Activated CD4-positive, CD25-positive, alpha-beta regulatory T cell treated with anti-CD3 and anti-CD28 coated beads, Interleukin-2, amount 50 U/mL, for 16 hours (primary cell): ENCODE results near the gene ABLIM2.

Experiments used
- DNase-seq: peaks from one replicate; pipeline ENCODE4 v3.0.0-alpha.2; 2020; ENCODE audit warnings: low read depth, low spot score

The ABLIM2 gene

DNA sequence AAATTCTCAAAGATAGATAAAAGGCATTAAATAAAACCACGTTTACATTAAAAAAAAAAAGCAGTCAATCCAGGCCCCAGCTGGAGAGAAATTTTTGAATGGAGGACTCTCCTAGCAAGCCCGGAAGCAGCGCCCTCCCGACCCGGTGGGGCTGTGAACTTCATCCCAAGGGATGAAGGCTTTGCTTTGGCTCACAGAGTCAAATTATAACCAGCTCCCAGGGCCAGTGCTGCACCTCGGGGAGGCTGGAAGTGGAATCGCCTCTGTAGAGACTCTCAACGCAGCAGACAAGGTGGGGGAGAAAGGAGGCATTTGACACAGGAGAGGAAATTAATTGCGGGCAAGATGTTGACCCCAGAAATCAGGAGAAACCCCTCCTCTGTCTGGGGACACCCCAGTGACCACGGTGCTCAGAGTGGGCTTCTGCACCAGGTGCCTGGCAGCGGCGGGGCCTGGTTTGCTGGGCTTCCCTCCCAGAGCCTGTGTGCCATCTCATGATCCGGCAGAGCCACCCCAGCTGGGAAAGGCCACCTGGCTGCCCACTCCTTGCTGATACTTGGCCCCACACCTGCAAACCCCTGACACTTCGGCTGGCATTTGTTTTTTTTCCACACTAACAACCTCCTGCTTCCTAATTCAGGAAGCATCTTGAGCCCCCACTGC, 71.7 kb downstream of the ABLIM2 start:
- no peak for DNase-seq

DNA sequence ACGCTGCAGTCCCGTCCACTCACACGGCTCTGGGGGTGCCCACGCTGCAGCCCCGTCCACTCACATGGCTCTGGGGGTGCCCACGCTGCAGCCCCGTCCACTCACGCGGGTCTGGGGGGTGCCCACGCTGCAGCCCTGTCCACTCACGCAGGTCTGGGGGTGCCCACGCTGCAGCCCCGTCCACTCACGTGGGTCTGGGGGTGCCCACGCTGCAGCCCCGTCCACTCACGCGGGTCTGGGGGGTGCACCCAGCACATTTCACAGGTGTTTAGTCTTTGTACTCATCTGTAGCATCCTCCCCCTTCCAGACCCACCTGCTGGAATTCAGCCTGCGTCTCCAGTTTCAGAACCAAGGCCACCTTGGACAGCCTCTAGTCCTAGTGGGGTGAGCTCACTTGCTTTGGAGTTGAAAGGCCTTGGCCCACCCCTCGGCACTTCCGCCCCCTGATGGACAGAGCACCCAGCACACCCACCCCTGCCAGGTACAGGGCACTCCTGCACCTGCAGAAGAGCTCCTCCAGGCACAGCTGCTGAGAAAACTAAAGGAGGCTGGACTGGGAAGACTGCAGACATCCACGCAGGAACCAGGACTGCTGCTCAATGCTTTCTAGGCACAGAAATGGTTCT, 73.0 kb downstream of the ABLIM2 start:
- no peak for DNase-seq

DNA sequence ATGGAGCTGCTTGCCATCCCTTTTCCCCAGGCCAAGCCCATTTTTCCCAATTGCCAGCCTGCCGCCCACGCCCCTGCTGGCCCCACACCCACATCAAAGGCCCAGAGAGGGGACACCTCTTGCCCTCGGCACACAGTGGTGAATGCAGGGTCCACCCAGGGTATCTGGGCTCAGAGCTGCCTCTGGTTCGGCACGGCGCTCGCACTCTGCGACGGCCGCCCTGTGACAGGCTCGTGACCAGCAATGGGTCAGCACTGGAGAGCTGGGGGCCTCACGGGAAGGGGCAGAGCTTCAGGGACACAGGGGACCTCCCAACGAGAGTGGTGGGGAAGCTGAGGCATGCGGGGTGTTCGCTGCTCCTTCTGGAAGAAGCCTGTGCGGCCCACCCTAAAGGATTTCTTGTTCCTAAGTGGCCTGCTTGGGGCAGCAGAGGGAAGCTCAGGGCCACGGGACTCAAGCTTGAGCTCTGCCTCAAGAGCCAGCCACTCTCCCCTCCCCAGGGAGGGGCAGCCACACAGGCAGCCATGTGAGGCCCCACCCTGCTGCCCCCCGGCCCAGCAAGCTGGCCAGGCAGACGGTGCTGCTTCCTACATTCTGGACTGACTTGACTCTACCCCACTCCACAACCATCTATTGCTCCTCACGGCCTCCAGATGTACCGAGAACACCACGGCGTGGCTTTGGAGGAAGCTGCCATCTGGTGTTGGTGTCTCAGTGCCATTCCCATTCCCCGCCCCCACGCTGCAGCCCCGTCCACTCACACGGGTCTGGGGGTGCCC, 73.7 kb downstream of the ABLIM2 start:
- no peak for DNase-seq

DNA sequence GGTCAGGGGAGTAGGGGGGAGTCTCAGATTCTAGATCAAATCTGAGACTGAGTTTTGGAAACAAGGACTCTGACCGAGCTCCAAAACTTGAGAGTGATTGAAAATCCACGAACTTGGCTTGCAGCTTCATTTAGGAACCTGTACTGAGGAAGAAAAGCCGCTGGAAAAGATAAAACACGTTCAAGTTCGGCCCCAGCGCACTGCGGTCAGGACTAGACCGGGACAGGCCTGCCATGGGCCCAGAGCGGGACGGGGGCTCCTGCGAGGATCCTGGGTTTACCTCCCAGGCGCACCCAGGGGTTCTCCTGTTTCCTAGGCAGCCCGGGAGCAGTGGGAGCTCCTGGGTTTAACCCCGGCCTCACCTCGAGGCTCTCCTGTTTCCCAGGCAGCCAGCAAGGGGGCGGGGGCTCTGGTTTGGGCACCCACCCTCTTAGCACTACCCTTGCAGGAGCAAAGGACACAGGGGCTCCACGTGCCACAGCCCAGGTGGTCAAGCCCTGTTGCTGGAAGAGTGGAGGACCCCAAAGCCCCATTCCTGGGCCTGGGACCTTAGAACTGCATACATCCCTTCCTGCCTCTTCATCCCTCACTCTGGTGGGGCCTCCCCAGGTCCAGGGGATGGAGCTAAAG, 74.5 kb downstream of the ABLIM2 start:
- no peak for DNase-seq

DNA sequence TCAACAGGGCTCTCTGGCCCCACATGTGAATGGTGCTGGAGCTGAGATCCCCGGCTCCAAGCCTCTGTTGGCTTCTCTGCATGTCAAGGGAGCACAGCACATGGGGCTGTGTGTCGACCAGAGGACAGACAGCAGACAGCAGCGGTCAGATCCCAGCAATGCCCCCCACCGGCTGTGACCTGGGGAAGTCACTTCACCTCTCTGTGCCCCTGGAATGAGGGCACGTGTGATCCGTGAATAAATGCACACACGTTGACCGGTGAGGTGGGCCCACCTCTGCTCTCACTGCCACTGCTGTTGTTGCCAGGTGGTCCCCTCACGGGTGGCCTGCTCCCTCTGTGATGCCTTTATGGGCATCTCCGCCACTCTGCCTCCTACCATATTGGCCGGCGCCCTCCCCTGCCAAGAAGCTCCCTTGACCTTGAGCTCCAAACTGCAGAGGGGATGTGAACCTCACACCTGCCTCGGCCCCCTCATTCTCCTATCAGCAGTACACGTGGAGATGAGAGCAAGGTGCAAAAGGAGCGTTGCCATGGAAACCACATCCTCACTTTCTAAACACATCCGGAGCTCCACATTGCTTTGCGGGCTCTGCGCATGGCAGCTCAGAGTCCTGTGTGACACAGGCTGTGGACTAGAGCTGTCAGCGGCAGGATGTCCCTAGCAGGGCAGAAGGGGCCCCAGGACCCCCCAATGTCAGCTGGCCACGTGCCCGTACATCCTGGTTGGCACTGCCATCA, 75.4 kb downstream of the ABLIM2 start:
- DNase-seq: no peak

DNA sequence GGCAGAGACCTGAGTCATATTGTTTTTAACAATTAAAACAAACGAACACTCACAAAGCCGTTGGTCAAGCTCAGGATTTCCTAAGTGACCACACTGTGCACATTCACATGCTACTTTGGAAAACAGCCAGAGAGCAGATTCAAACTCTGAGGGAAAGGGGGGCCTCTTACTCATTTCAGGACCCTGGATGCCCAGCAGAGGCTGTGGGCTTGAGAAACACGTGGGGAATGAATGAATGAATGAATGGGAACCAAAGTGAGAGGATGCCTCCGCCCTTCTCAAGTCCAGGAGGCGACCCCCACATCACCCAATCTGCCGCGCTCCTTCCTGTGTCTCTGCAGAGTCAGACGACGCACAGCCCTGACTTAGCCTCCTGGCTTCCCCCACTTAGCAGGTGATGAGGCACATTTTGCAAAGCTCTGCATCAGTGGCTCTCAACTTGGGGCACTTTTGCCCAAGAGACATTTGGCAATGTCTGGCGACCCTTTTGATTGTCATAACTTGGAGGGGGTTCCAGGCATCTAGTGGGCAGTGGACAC, 76.0 kb downstream of the ABLIM2 start:
- DNase-seq: no peak

DNA sequence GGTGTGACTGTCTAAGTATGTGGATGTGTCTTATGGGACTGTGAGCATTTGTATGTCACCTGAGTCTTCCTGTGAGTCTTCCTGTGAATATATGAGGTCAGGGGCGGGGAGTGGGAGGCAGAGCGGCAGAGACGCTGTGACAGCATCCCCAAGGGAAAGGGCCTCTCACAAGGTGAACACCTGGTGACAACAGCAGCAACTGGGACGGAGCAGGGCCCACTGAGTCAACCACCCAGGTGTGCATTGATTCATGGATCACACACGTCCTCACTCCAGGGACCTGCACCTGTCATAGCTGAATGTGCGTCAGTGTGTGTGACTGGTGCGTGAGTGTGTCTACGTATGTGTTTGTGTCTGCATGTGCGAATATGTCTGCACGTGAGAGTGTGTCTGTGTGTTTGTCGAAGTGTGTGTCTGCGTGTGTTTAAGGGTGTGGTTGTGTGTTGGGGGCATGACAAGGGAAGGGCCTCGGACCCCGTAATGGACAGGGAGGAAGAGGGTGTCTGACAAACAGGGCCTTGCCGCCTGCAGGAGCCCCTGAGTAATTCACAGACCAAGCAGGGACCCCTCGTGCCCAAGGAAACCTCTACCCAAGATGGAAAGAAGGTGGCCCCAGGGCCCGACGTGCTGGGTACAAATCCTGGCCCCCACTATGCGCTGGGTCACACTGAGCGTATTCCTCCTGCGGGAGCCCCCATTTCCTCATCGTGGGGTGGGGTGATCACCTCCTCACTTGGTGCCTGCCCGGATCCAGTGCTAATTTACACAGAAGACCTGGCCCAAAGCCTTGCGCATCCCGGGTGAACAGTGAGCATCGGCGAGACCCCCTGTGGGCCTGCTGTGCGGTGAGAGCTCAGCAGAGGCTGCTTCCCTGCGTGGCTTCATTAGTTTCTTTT, 76.7 kb downstream of the ABLIM2 start:
- DNase-seq: no peak

DNA sequence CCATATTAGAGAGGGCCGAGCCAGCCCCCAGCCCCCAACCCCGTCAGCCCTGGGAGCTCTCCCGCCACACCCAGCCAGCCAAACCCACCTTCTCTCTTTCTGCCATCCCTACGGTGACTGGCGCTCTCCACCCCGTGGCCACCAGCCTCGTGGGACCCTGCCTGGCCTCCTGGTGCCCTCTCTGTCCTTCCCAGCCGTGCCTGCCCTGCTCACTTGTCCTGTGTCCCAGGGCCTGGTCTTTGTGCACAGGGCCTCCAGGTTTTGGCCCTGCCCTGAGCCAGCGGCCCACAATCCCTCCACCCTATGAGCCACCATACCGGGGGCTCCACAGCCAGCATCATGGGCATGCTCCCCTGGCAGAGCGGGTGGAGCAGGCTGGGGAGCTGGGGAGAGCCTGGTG, 77.4 kb downstream of the ABLIM2 start:
- DNase-seq: no peak

DNA sequence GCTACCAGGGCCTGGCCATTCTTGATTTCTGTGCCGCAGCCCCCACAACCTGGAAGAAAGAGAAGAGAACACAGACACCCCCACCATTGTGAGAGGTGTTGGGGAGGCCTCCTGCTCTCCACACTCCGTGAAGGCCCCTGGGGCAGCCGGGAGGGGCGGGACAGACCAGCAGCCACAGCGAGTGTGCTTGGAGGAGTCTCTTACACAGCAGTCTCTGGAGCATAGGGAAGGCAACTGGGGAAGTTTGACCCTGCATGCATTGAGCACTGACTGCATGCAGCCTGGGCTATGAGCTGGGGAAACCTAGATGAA, 77.9 kb downstream of the ABLIM2 start:
- no peak for DNase-seq

DNA sequence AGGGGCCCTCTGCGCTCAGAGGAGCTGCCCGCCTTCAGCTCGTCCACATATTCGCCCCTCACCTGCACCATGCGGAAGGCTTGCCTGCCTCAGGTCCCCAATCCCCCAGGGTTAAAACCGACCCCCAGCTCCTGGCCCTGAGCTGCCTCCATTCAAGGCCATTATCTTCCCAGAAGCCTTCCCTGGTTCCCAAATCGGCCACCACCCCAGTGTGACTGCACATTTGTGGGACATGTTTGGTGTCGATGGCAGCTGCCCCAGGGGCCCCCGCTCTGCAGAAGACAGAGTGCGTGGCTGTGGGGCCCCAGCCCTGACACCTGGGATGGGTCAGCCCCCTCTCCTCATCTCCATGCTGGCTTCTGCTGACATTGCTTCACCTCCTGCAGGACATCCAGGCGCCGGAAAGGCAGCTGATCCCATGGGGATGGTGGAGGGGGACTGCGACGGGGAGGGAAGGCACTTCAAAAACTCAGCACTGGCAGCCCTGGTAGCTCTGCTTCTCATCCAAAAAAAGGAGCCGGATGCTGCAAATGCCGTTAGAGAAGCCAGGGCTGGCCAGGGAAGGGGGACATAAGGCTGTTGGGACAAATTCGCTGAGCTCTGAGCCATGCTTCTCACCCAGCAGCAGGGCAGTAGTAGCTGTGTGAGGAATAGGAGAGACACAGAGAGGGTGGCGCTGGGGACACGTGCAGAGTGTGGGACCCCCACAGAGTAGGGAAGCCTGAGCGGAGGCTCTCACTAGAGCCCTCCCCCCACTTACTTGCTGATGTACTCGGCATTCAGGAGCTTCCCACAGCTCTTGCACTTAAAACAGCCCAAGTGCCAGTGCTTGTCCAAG, 78.5 kb downstream of the ABLIM2 start:
- no peak for DNase-seq

DNA sequence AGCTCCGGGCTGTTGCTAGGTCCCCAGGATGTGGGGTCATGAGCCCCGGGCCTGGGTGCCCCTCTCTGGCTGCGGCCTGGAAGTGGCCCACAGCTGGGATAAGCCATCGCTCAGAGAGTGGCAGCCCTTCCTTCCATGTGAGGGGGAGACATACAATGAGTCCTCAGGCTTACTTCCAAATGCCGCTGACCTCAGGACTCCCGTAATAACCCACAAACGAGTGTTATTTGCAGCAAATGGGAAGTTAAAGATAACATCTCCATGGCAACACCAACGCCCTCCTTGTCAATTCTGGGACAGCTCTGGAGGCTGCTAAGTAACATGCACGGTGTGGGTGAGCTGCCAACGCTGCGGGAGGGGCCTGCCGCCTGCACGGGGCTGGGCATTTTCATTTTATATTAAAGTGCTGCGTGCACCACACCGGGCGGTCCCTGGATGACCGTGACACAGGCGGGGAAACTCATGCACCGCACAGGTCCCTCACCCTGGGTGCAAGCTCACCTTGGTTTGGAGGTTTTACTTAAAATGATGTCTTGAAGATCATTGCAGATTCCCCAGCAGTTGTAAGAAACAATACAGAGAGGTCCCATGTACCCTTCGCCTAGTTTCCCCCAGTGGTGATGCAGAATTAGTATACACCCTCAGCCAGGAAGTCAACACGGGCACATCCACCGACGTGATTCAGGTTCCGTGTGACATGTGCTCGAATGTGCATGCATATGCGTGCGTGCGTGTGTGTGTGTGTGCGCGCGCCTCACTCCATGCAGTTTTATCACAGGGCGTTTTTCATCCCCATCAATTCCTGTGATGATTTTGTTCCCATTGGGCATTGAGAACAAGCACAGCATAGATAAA, 79.4 kb downstream of the ABLIM2 start:
- no peak for DNase-seq

DNA sequence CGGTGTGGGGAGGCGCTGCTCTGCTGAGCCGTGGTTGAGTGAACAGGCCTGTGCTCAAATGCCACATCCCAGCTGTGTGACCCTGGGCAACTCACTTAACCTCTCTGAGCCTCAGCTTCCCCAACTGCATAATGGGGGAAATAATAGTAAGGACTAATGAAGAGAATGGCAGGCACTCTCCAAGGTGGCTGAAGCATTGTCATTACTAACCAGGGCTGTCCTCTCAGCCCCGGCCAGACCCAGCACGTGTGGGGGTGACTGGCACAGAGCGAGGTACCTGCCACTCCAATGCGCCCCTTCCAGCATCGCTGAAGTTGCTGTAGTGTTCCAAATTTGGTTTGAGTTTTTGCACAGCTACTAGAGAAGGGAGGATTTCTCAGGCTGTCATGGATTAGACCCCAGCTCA, 80.0 kb downstream of the ABLIM2 start:
- no peak for DNase-seq

DNA sequence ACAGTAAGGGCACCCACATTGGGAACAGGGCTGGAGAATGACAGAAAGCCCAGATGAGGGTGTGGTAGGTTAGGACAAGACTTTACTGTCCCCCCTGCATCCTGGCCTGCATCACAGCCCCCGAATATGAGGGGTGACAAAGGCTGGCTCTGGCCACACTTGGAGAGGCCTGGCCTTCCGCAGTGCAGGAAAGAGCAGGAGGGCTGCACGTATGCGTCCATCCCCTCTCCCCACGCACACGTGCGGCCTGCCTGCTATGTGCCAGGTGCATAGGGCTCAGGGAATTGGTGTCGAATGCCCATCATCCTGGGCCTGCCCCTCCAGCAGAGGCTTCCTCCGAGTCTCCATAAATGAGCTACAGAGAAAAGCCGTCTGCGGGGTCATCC, 80.5 kb downstream of the ABLIM2 start:
- DNase-seq: no peak

DNA sequence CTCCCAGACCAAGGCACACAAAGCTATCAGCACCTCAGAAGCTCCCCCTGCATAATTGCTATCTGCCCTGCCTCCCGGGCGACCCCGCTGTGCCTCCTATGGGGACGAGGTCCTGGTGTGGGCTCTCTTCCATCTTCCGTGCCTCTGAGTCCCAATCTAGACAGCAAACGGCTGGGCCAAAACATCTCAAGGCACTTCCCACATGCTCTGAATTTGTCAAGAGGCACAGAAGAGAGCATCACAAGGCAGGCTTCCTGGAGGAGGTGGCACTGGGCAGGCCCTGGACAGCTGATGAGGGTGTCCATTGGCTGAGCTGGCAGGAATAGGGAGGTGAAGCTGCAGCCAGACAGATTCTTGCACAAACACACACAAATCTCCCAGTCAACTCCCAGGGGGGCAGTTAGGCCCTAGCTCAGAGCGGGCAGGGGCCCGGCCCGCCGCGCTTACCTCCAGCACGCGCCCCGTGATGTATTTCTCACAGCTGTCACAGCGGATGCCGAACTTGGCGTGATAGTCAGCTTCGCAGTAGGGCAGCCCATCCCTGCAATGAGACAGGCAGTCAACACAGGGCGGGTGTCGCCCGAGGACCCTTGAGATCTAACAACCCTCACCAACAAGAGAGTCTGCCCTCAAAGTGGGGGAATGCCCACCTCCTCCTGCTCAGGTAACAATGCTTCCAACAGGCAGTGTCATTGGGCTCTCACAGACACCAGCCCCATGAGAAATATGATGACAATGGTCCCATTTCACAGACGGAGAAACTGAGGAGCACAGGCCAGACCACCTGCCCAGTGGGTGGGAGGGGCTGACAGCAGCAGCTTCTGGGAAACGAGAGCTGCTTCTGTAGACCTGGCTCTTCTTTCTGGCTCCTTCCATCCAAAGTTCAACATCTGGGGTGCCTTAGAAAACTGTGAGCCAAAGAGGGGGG, 81.2 kb downstream of the ABLIM2 start:
- no peak for DNase-seq

DNA sequence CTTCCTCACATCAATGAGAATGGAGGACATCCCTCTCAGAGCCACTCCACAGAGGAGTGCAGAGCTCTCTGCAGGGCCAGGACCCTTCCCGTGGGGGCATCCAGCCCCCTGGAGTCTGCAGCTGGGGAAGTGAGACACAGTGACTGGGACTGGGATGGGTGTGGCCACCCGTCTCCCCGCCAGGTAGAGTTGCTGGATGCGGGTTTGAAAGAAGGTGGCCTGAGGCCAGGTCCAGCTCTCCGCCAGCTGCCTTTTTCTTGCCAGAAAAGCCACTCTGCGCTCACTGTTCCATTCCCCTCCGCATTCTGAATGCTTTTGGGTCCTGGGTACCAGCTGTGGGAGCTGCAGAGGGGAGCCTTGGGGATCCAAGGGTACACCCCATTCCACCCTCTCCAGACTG, 82.6 kb downstream of the ABLIM2 start:
- no peak for DNase-seq

DNA sequence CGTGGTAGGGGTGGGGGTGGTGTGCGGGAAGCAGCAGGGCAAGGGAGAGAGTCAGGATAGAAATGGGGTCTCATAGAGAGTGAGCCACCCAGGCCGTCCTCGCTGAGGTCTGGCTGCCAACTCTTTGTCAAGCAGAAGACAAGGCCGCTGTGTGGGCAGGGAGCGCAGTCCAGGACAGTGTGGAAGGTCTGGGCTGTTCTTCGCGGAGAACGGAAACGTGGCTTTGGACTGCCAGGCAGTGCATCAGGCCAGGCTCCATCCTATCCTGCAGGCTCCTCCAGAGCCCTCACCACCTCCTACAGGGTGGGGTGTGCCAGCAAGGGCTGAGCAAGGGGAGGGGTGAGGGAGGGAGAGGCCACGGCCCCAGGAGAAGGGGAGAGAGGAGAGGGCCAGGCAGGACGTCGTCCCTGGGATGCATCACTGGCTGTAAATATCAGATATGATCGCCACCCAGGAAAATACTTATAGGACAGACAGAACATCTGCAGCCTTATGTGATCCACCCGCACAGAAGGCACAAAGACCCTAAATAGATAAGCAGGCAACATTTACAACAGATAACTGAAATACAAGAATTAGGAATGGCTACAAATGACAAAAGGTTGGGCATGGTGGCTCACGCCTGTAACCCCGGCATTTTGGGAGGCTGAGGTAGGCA, 85.3 kb downstream of the ABLIM2 start:
- DNase-seq: no peak
